Measurements from ENCODE around the gene KCNK5. TPM values are rescaled to one million over a fixed set of nuclear protein-coding genes. Genes with fewer than 3 reads are reported as not detected.

The KCNK5 gene
- total RNA-seq, 6 experiments from 2014 or later, result not detected

GRCh38 chr6:39151211-39151610, 78.1 kb downstream of the KCNK5 start:
- DNase-seq, result no peak
- Mint-ChIP-seq H3K27me3 (ENCODE audit: insufficient read depth) (no peaks in the 10 kb centered on the region), H3K27ac (no peak overlapping the region), H3K36me3 (ENCODE audit: low read depth) (no peaks in the 10 kb centered on the region), H3K9me3 (peaks cover 5% of the 10 kb centered on the region; the same call in 1 of the 2 replicates), H3K4me3 (no peak overlapping the region), H3K4me1 (ENCODE audit: low read depth) (no peaks in the 10 kb centered on the region)
- TF ChIP-seq CTCF (IDR thresholded peaks at IDR 0.05), result no peak

- H3K27me3 Mint-ChIP-seq (ENCODE audit: insufficient read depth), result peaks cover 1% of the 10 kb centered on the region
- no peak for DNase-seq
- no peak overlapping the region for H3K4me3 Mint-ChIP-seq
- no peaks in the 10 kb centered on the region for H3K36me3 Mint-ChIP-seq (ENCODE audit: low read depth)
- peaks cover 11% of the 10 kb centered on the region for H3K9me3 Mint-ChIP-seq
- no peak overlapping the region for H3K27ac Mint-ChIP-seq
- no peak for TF ChIP-seq CTCF (IDR thresholded peaks at IDR 0.05)
- no peaks in the 10 kb centered on the region for H3K4me1 Mint-ChIP-seq (ENCODE audit: low read depth)
Observed at GRCh38 chr6:39144481-39145173, 84.6 kb downstream of the KCNK5 start.

GRCh38 chr6:39143238-39143930, 85.9 kb downstream of the KCNK5 start:
- Mint-ChIP-seq H3K36me3 (ENCODE audit: low read depth) (no peaks in the 10 kb centered on the region), H3K4me1 (ENCODE audit: low read depth) (no peaks in the 10 kb centered on the region), H3K27ac (no peak overlapping the region), H3K9me3 (peaks cover 18% of the 10 kb centered on the region), H3K27me3 (ENCODE audit: insufficient read depth) (peaks cover 1% of the 10 kb centered on the region), H3K4me3 (no peak overlapping the region)
- no peak for TF ChIP-seq CTCF (IDR thresholded peaks at IDR 0.05)
- DNase-seq, result no peak

GRCh38 chr6:39140556-39141167, 88.6 kb downstream of the KCNK5 start:
- Mint-ChIP-seq H3K9me3 (peaks cover 23% of the 10 kb centered on the region), H3K4me1 (ENCODE audit: low read depth) (no peaks in the 10 kb centered on the region), H3K27ac (no peak overlapping the region), H3K27me3 (ENCODE audit: insufficient read depth) (peaks cover 1% of the 10 kb centered on the region), H3K4me3 (no peak overlapping the region), H3K36me3 (ENCODE audit: low read depth) (no peaks in the 10 kb centered on the region)
- no peak for DNase-seq
- TF ChIP-seq CTCF (IDR thresholded peaks at IDR 0.05), result no peak

Other genes starting within 250 kb of the KCNK5 start
- gene GLP1R, start 180.7 kb downstream of the KCNK5 start, total RNA-seq (2021; fragmentation: NEBNext Ultra II Directional; extraction: Animal tissue kit (Norgen Biotek cat#: 25700)), result not detected
- 1 to 10 TPM; 6.0 to 8.2 (median 7.5) TPM for gene SAYSD1, start 114.3 kb downstream of the KCNK5 start, total RNA-seq (2021; fragmentation: NEBNext Ultra II Directional; extraction: Animal tissue kit (Norgen Biotek cat#: 25700))
- gene KCNK17, start 84.9 kb upstream of the KCNK5 start, total RNA-seq (2021; fragmentation: NEBNext Ultra II Directional; extraction: Animal tissue kit (Norgen Biotek cat#: 25700)), result not detected
- gene KCNK16, start 93.2 kb upstream of the KCNK5 start, total RNA-seq (2021; fragmentation: NEBNext Ultra II Directional; extraction: Animal tissue kit (Norgen Biotek cat#: 25700)), result not detected